Keratinocyte (primary cell): ENCODE measurements around the gene GOLIM4.

ENCODE experiments used
- CTCF ChIP-seq, 3 experiments: IDR thresholded peaks in 1 of 3; conservative IDR thresholded peaks in 1 of 3; optimal IDR thresholded peaks in 1 of 3; 2 replicates in 2 of 3; 3 replicates in 1 of 3; pipeline versions ENCODE3 to v1.5.1; 2011; ENCODE audit warnings: low read length in 3 of 3, mild to moderate bottlenecking in 3 of 3, moderate library complexity in 2 of 3, control low read depth in 1 of 3, inconsistent platforms in 1 of 3; ENCODE audit not compliant: insufficient read depth in 2 of 3; ENCODE audit errors: extremely low read depth in 1 of 3
- EZH2 ChIP-seq: IDR thresholded peaks from one replicate; pipeline ENCODE4 v1.6.1; 2012; ENCODE audit warnings: inconsistent platforms, mild to moderate bottlenecking, low read length, moderate library complexity

GRCh38 chr3:168117059-168117458, 21.3 kb upstream of the GOLIM4 start:
- TF ChIP-seq CTCF (optimal IDR thresholded peaks at IDR 0.05 in 1 of 3, IDR thresholded peaks at IDR 0.05 in 1 of 3, conservative IDR thresholded peaks at IDR 0.05 in 1 of 3; ENCODE audit: extremely low read depth in 1 of 3, insufficient read depth in 2 of 3, low read length in 3 of 3): no peak
- TF ChIP-seq EZH2: no peak
